PC-9 (cell line): ENCODE data around the gene TRIO.

Experiments used
- EZH2 ChIP-seq: fragments of 200-600 bp; sonication (generic); IDR thresholded peaks from 2 replicates; pipeline ENCODE4 v1.8.0; 2017; ENCODE audit warnings: antibody characterized with exemption, low read depth
- TF ChIP-seq, protein P1 (sequence below): fragments of 200-600 bp; sonication (generic); conservative IDR thresholded peaks from 2 replicates; pipeline ENCODE4 v1.6.1; 2017; ENCODE audit warnings: mixed run types, antibody characterized with exemption, mild to moderate bottlenecking, moderate library complexity

DNA sequence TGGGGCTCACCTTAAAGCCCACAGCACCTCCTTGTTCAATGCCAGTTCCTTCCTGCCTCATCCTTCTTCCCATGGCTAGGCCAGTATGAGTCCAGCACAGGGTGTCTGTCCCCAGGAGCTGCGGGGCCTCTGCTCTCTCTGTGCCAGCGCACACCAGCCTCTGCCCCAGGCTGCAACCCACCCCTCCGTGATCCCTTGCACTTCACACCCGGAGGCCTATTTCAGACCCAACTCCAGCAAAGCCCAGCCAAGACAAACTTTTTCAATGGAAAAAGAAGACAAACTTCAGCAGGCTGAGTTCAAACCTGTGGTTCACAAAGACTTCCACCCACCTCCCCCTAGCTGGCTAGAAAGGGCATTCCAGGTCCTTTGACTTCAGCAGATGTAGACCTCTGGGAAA is 382.3 kb downstream of the TRIO start:
- TF ChIP-seq, protein P1, sequence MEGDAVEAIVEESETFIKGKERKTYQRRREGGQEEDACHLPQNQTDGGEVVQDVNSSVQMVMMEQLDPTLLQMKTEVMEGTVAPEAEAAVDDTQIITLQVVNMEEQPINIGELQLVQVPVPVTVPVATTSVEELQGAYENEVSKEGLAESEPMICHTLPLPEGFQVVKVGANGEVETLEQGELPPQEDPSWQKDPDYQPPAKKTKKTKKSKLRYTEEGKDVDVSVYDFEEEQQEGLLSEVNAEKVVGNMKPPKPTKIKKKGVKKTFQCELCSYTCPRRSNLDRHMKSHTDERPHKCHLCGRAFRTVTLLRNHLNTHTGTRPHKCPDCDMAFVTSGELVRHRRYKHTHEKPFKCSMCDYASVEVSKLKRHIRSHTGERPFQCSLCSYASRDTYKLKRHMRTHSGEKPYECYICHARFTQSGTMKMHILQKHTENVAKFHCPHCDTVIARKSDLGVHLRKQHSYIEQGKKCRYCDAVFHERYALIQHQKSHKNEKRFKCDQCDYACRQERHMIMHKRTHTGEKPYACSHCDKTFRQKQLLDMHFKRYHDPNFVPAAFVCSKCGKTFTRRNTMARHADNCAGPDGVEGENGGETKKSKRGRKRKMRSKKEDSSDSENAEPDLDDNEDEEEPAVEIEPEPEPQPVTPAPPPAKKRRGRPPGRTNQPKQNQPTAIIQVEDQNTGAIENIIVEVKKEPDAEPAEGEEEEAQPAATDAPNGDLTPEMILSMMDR, result no peak
- TF ChIP-seq EZH2, result no peak
